K562 (cell line): ENCODE measurements around the gene CTBP2. TPM values are rescaled to one million over a fixed set of nuclear protein-coding genes. Genes with fewer than 3 reads are reported as not detected.

Source experiments
- ATAC-seq: fragments of 200-7000 bp; cut with Tn5 transposase; 3 replicates; pipeline ENCODE4 v1.9.1; 2020; ENCODE audit warnings: moderate library complexity
- BruUV-seq: library from RNA; stranded (reverse); fragments of 400-500 nt; replicated peaks from 2 replicates; lab custom pipeline; 2021; lab: Mats Ljungman, UMichigan
- CTCF ChIA-PET: fragments of 300-600 bp; formaldehyde crosslinking; extraction: SDS; loops from one replicate; lab custom pipeline; 2021; ENCODE audit warnings: low intra/inter-chr PET ratio; lab: Yijun Ruan, JAX
- POLR2A ChIA-PET: fragments of 300-600, 350-650 bp; sonication (Branson Sonifier 250); formaldehyde crosslinking; extraction: SDS; loops from one replicate; lab custom pipeline; 2021; ENCODE audit warnings: antibody characterized with exemption, inconsistent platforms; lab: Yijun Ruan, JAX
- DNase-seq, 4 experiments: peaks; one replicate each; pipeline versions ENCODE4 v3.0.0 to v3.0.0-alpha.2; 2011 to 2018; ENCODE audit warnings: low spot score in 3 of 4, mixed read lengths in 3 of 4; ENCODE audit errors: extremely low read depth in 1 of 4
- FAIRE-seq: peaks from 2 replicates; lab custom pipeline; 2011; peaks lifted over from hg19 to GRCh38; lab: Jason Lieb, UNC
- H2AFZ ChIP-seq: 2 replicates; pipeline ENCODE4 v1.6.0; 2011; ENCODE audit warnings: low read depth, low read length, control low read depth, inconsistent platforms
- H3K27ac ChIP-seq: fragments of 200-600 bp; 3 replicates; pipeline ENCODE4 v1.8.0; 2011; ENCODE audit warnings: low read depth, mild to moderate bottlenecking, control low read depth, inconsistent platforms, low read length, moderate library complexity, mixed read lengths; ENCODE audit errors: extremely low read depth
- H3K27me3 ChIP-seq, 2 experiments: fragments of 300-600 bp in 1 of 2; 2 replicates in 1 of 2; 3 replicates in 1 of 2; pipeline versions ENCODE4 v1.6.0 to v1.8.0; 2011; ENCODE audit warnings: inconsistent platforms in 2 of 2, low read length in 2 of 2, mild to moderate bottlenecking in 1 of 2, mixed read lengths in 1 of 2, moderate library complexity in 1 of 2; ENCODE audit not compliant: control insufficient read depth in 2 of 2, insufficient read depth in 2 of 2
- H3K36me3 ChIP-seq: fragments of 300-600 bp; 3 replicates; pipeline ENCODE4 v1.8.0; 2011; ENCODE audit warnings: mild to moderate bottlenecking, low read length, inconsistent platforms; ENCODE audit not compliant: control insufficient read depth, insufficient read depth
- H3K4me1 ChIP-seq, 2 experiments: fragments of 200-600 bp in 1 of 2; replicated peaks in 1 of 2; 2 replicates in 1 of 2; 3 replicates in 1 of 2; pipeline versions ENCODE4 v1.5.1 to v1.8.0; 2011; ENCODE audit warnings: inconsistent platforms in 2 of 2, low read length in 2 of 2, mild to moderate bottlenecking in 1 of 2, mixed read lengths in 1 of 2, moderate library complexity in 1 of 2; ENCODE audit not compliant: control insufficient read depth in 2 of 2, insufficient read depth in 2 of 2
- H3K4me2 ChIP-seq: 2 replicates; pipeline ENCODE4 v1.6.1; 2011; ENCODE audit warnings: low read length, control low read depth, inconsistent platforms, mixed read lengths; ENCODE audit not compliant: insufficient read depth
- H3K4me3 ChIP-seq: fragments of 200-600 bp; sonication (generic), shearing (Covaris generic); 2 replicates; pipeline ENCODE4 v1.5.1; 2016; ENCODE audit warnings: control low read depth, inconsistent platforms
- H3K79me2 ChIP-seq: fragments of 200-600 bp; 3 replicates; pipeline ENCODE4 v1.8.0; 2011; ENCODE audit warnings: low read length, inconsistent platforms; ENCODE audit not compliant: control insufficient read depth, insufficient read depth
- H3K9ac ChIP-seq, 2 experiments: 2 replicates each; pipeline versions ENCODE4 v1.6.0 to v1.6.1; 2011; ENCODE audit warnings: low read depth in 2 of 2, low read length in 2 of 2, control low read depth in 1 of 2, inconsistent platforms in 1 of 2, mild to moderate bottlenecking in 1 of 2, mixed read lengths in 1 of 2; ENCODE audit not compliant: insufficient read depth in 1 of 2
- H3K9me1 ChIP-seq: one replicate; pipeline ENCODE4 v1.6.0; 2011; ENCODE audit warnings: inconsistent platforms, mild to moderate bottlenecking, low read length, moderate library complexity; ENCODE audit not compliant: control insufficient read depth, insufficient read depth
- H3K9me3 ChIP-seq: replicated peaks from 2 replicates; pipeline ENCODE4 v1.5.1; 2011; ENCODE audit warnings: low read depth, low read length, inconsistent platforms; ENCODE audit not compliant: control insufficient read depth, insufficient read depth
- H4K20me1 ChIP-seq: replicated peaks from 2 replicates; pipeline ENCODE4 v1.6.1; 2011; ENCODE audit warnings: low read length, inconsistent platforms, mixed read lengths; ENCODE audit not compliant: control insufficient read depth, insufficient read depth
- ARID3B ChIP-seq: fragments of 250-450 bp; sonication (Bioruptor Pico); IDR thresholded peaks from 2 replicates; pipeline ENCODE4 v1.4.0; 2020; ENCODE audit warnings: borderline replicate concordance
- HSF4 ChIP-seq: fragments of 250-450 bp; sonication (Bioruptor Pico); IDR thresholded peaks from 2 replicates; pipeline ENCODE4 v2.1.2; 2022; ENCODE audit warnings: mild to moderate bottlenecking, moderate library complexity, borderline replicate concordance
- MXI1 ChIP-seq: IDR thresholded peaks from 2 replicates; pipeline ENCODE4 v1.6.1; 2011; ENCODE audit warnings: low read depth, mild to moderate bottlenecking, improper control_type of control experiment, low read length
- NR0B1 ChIP-seq: fragments of 450-650 bp; IDR thresholded peaks from one replicate; pipeline ENCODE4 v1.6.1; 2018; ENCODE audit warnings: mild to moderate bottlenecking, moderate library complexity; ENCODE audit not compliant: partially characterized antibody
- PHF21A ChIP-seq: fragments of 450-650 bp; IDR thresholded peaks from 2 replicates; pipeline ENCODE4 v1.6.1; 2017; ENCODE audit warnings: low read depth, borderline replicate concordance
- POLR3G ChIP-seq: IDR thresholded peaks from 2 replicates; pipeline ENCODE4 v1.6.1; 2011; ENCODE audit not compliant: insufficient read length, insufficient replicate concordance; ENCODE audit errors: extremely low read depth
- RAD51 ChIP-seq: fragments of 450-650 bp; IDR thresholded peaks from 2 replicates; pipeline ENCODE4 v1.7.1; 2016; ENCODE audit warnings: low read depth, mild to moderate bottlenecking, borderline replicate concordance
- RBM17 ChIP-seq: fragments of 200-400 bp; formaldehyde crosslinking; IDR thresholded peaks from 2 replicates; pipeline ENCODE4 v1.6.1; 2017; ENCODE audit warnings: low read depth, mild to moderate bottlenecking, low read length, borderline replicate concordance
- VEZF1 ChIP-seq: fragments of 200-800 bp; sonication (Bioruptor generic); IDR thresholded peaks from 2 replicates; pipeline ENCODE4 v1.6.1; 2017; ENCODE audit warnings: missing genetic modification characterization, missing compliant biosample characterization
- XRCC4 ChIP-seq: IDR thresholded peaks from one replicate; pipeline ENCODE4 v1.6.1; 2011; ENCODE audit not compliant: insufficient read depth, insufficient read length; ENCODE audit errors: extremely low read depth
- WGBS: fragments of 100-300 bp; shearing (Covaris generic); methylation state at CpG from one replicate; pipeline ENCODE4 v1.1.6; 2016; ENCODE audit warnings: low coverage, mixed read lengths; ENCODE audit not compliant: insufficient coverage; ENCODE audit errors: missing lambda C conversion rate; 5-methylcytosine and 5-hydroxymethylcytosine counted together
- in situ Hi-C: fragments of 300-500 bp; cut with MboI; formaldehyde crosslinking; loops from 4 replicates; pipeline ENCODE4 v1.15.0; 2018; ENCODE audit warnings: inconsistent platforms, mixed read lengths
- intact Hi-C: fragments of 100-400 bp; cut with micrococcal nuclease; formaldehyde crosslinking; loops from 2 replicates; pipeline ENCODE4 v1.14.2; 2022
- polyA plus RNA-seq, 8 experiments: library from polyadenylated mRNA; depleted of rRNA in 4 of 8; stranded (reverse) in 5 of 8; unstranded in 3 of 8; fragments of >200 nt; fragmentation: Nextera tagmentation in 2 of 8; fragmentation: Illumina TruSeq in 1 of 8; extraction: Ambion mirVana in 2 of 8; extraction: Trizol in 1 of 8; gene quantifications; 2 replicates each; pipeline versions ENCODE4 v1.2.1 to v1.2.3, GENCODE V29; 2011 to 2014; ENCODE audit warnings: inconsistent platforms in 1 of 8, missing spikeins in 1 of 8
- total RNA-seq, 7 experiments: library from RNA; depleted of rRNA in 6 of 7; stranded (reverse); fragments of >200 nt in 6 of 7; fragmentation: Illumina TruSeq in 2 of 7; extraction: Trizol in 2 of 7; gene quantifications; 2 replicates each; pipeline versions ENCODE4 v1.2.1 to v1.2.3, GENCODE V29; 2011 to 2021; ENCODE audit warnings: low replicate concordance in 1 of 7

Gene CTBP2
- total and polyA plus RNA-seq, 9 of the 15 experiments (the other 6 are each of a cell fraction or from before 2014, with no cell fraction given), result 1.3 to 8.8 (median 5.1) TPM

GRCh38 chr10:125087897-125088215 lies 72.5 kb downstream of the CTBP2 start (continued):
- TF ChIP-seq NR0B1, result no peak
- TF ChIP-seq HSF4 (CRISPR knock-in tag), result no peak
- TF ChIP-seq PHF21A, result no peak
- no peak for TF ChIP-seq POLR3G

GRCh38 chr10:125087191-125087896 lies 73.0 kb downstream of the CTBP2 start:
- Histone ChIP-seq H3K9me1 (no peaks in the 10 kb centered on the region), H3K79me2 (peaks cover 36% of the 10 kb centered on the region), H3K4me1 (no peaks in the 10 kb centered on the region; a peak in 1 of 5 replicates)
- POLR2A ChIA-PET, result interaction anchor here (0.6 kb wide), 1 partner anchor 362 kb away, joined by 3 read pairs; no protein-coding TSS in a partner anchor
- BruUV-seq, result no TSS peak
- no peak for TF ChIP-seq VEZF1 (CRISPR knock-in tag)
- TF ChIP-seq MXI1, result no peak
- no peak for TF ChIP-seq XRCC4
- no peak for TF ChIP-seq RAD51
- no peak for TF ChIP-seq RBM17
- TF ChIP-seq ARID3B, result no peak
- no peak for TF ChIP-seq PHF21A
- TF ChIP-seq, all 486 proteins: peak for 0
- in situ Hi-C loops (no loop called here), intact Hi-C loops (no loop called here)
- Histone ChIP-seq H3K27me3 (no peaks in the 10 kb centered on the region), H3K36me3 (peaks cover 38% of the 10 kb centered on the region; the same call in 2 of the 3 replicates), H3K9ac (no peak overlapping the region), H3K27ac (no peak overlapping the region), H3K9me3 (no peaks in the 10 kb centered on the region), H3K4me2 (no peak overlapping the region), H2AFZ (no peak overlapping the region), H4K20me1 (peaks cover 8% of the 10 kb centered on the region; the same call in 1 of the 2 replicates), H3K4me3 (no peak overlapping the region)
- ATAC-seq, result no peak
- no peak for DNase-seq
- FAIRE-seq, result no peak
- 92% methylated on average over 11 of the region's 14 CpGs for WGBS
- CTCF ChIA-PET, result no interaction called here
